ENCODE results near the gene SPON1.
"Not testable (repeated sequence)": the region's sequence is repeated elsewhere in the genome, so short reads cannot be mapped to it uniquely, and the experiment has no call there.

SPON1 gene

GRCh38 chr11:13928566-13929251 lies 33.8 kb upstream of the SPON1 start:
- Histone ChIP-seq H3K27ac (ENCODE audit: low read depth, low read length) (no peak overlapping the region), H3K4me1 (ENCODE audit: insufficient read depth, low read length) (no peaks in the 10 kb centered on the region), H3K9me3 (ENCODE audit: low read length) (no peaks in the 10 kb centered on the region), H3K27me3 (ENCODE audit: control insufficient read depth in 1 of 2, insufficient read depth in 2 of 2, low read length in 2 of 2) (no peaks in the 10 kb centered on the region), H3K4me3 (ENCODE audit: low read depth in 1 of 2, low read length in 2 of 2) (no peak overlapping the region), H3K36me3 (ENCODE audit: insufficient read depth, low read length) (no peaks in the 10 kb centered on the region), H3K9ac (ENCODE audit: low read length) (no peak overlapping the region)

DNA sequence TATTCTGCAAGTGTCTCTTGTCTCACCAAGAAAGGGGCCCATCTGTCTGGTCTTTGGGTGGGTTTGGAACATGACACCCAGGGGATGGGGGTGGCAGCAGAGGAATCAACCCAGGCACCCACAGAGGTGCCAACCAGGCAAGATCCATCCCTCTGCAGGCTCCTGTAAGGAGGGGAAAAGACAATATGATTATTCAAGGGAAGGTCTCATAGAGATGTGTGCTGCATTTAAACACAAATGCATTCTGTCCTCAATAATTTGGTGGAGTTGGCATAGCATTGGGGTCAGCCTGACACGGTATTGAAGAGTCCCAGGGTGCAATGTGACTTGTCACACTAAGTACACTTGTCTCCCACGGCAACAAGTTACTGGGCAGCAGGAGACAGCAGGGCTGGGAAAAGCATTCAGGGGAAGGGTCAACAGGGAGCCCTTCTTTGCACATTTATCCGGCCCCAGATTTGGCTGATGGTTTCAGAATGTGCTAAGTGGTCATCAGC lies 33.1 kb upstream of the SPON1 start:
- no peaks in the 10 kb centered on the region for H3K36me3 ChIP-seq (ENCODE audit: insufficient read depth, low read length)
- H3K4me3 ChIP-seq (ENCODE audit: low read depth in 1 of 2, low read length in 2 of 2), result no peak overlapping the region
- no peaks in the 10 kb centered on the region for H3K9me3 ChIP-seq (ENCODE audit: low read length)
- no peaks in the 10 kb centered on the region for H3K4me1 ChIP-seq (ENCODE audit: insufficient read depth, low read length)
- H3K9ac ChIP-seq (ENCODE audit: low read length), result no peak overlapping the region
- no peaks in the 10 kb centered on the region for H3K27me3 ChIP-seq (ENCODE audit: control insufficient read depth in 1 of 2, insufficient read depth in 2 of 2, low read length in 2 of 2)
- no peak overlapping the region for H3K27ac ChIP-seq (ENCODE audit: low read depth, low read length)

DNA sequence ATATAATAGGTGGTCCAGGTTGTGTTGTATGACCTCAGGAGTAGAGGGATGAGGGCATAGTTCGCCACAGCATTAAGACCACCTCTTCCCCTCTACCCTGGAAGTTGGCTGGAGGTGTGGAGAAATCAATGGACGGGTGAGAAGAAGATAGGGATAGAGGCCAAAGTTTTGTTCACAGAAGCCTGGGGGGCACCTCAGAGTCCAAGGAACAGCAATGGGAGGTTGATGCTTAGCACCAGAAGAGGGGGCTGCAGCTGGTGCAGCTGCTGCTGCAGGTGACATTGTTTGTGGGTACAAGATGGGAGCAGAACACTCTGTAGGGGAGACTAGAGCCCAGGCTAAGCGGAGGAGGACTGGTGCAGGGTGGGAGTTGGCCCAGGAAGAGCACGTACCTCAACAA lies 31.2 kb upstream of the SPON1 start:
- no peaks in the 10 kb centered on the region for H3K9me3 ChIP-seq (ENCODE audit: low read length)
- no peak overlapping the region for H3K27ac ChIP-seq (ENCODE audit: low read depth, low read length)
- no peaks in the 10 kb centered on the region for H3K4me1 ChIP-seq (ENCODE audit: insufficient read depth, low read length)
- no peak overlapping the region for H3K9ac ChIP-seq (ENCODE audit: low read length)
- H3K27me3 ChIP-seq (ENCODE audit: control insufficient read depth in 1 of 2, insufficient read depth in 2 of 2, low read length in 2 of 2), result no peaks in the 10 kb centered on the region
- no peak overlapping the region for H3K4me3 ChIP-seq (ENCODE audit: low read depth in 1 of 2, low read length in 2 of 2)
- H3K36me3 ChIP-seq (ENCODE audit: insufficient read depth, low read length), result no peaks in the 10 kb centered on the region

- not testable (repeated sequence) for H3K9ac ChIP-seq (ENCODE audit: low read length); H3K27ac ChIP-seq (ENCODE audit: low read depth, low read length); H3K9me3 ChIP-seq (ENCODE audit: low read length); H3K27me3 ChIP-seq (ENCODE audit: control insufficient read depth in 1 of 2, insufficient read depth in 2 of 2, low read length in 2 of 2); H3K36me3 ChIP-seq (ENCODE audit: insufficient read depth, low read length); H3K4me1 ChIP-seq (ENCODE audit: insufficient read depth, low read length); H3K4me3 ChIP-seq (ENCODE audit: low read depth in 1 of 2, low read length in 2 of 2)
Measured at GRCh38 chr11:13937154-13937553, 25.4 kb upstream of the SPON1 start.

DNA sequence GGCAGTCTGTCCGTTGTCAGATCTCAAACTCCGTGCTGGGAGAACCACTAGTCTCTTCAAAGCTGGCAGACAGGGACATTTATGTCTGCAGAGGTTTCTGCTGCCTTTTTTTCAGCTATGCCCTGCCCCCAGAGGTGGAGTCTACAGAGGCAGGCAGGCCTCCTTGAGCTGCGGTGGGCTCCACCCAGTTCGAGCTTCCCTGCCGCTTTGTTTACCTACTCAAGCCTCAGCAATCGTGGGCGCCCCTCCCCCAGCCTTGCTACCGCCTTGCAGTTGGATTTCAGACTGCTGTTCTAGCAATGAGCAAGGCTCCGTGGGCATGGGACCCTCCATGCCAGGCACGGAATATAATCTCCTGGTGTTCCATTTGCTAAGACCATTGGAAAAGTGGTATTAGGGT lies 23.7 kb upstream of the SPON1 start:
- H3K27me3 ChIP-seq (ENCODE audit: control insufficient read depth in 1 of 2, insufficient read depth in 2 of 2, low read length in 2 of 2); H3K4me1 ChIP-seq (ENCODE audit: insufficient read depth, low read length); H3K27ac ChIP-seq (ENCODE audit: low read depth, low read length); H3K36me3 ChIP-seq (ENCODE audit: insufficient read depth, low read length); H3K4me3 ChIP-seq (ENCODE audit: low read depth in 1 of 2, low read length in 2 of 2); H3K9ac ChIP-seq (ENCODE audit: low read length); H3K9me3 ChIP-seq (ENCODE audit: low read length): not testable (repeated sequence)

DNA sequence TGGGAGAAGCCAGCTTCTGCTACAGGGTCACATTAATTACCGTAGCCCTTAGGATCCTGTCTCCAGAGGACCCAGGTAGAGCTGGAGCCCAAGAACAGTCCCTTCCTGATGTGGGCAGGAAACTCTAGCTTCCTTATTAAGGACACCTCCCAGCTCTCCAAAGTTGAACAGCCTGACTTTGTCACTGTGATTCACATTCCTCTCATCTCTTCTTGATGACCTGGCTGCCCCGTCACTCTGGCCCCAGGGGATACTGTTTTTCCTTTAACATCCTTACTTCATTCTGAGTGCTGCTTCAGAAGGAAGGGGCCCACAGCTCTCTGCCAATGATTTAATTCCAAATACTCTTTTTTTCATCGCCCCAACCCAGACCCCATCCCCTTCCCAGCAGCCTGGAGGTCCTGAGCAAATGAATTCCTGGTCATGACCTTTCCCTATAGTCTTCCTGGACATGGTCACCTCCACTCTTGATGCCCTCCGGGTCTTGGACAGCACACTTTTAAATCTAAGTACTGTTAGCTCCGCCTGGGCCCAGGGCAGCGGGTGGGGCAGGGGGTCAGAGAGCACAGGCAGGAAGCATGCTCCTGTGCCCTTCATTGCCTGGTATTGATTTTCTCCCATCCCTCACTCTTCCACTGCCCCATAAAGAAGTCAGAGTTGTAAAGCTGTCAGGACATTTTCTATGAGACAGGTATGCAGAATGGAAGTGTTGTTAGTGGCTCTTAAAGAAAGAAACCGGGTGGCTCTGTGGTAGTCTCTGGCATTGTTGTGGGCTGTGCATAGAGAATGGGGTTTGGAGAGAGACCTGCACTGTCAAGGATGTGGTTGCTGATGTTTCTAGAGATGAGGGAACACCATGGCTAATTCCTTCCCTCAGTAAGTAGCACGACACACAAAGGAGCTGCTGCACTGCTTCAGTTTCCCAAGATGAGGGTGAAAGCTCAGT lies 22.3 kb upstream of the SPON1 start:
- Histone ChIP-seq H3K9me3 (ENCODE audit: low read length) (no peaks in the 10 kb centered on the region), H3K9ac (ENCODE audit: low read length) (no peak overlapping the region), H3K4me3 (ENCODE audit: low read depth in 1 of 2, low read length in 2 of 2) (no peak overlapping the region), H3K27ac (ENCODE audit: low read depth, low read length) (no peak overlapping the region), H3K27me3 (ENCODE audit: control insufficient read depth in 1 of 2, insufficient read depth in 2 of 2, low read length in 2 of 2) (no peaks in the 10 kb centered on the region), H3K4me1 (ENCODE audit: insufficient read depth, low read length) (peaks cover 6% of the 10 kb centered on the region), H3K36me3 (ENCODE audit: insufficient read depth, low read length) (no peaks in the 10 kb centered on the region)

DNA sequence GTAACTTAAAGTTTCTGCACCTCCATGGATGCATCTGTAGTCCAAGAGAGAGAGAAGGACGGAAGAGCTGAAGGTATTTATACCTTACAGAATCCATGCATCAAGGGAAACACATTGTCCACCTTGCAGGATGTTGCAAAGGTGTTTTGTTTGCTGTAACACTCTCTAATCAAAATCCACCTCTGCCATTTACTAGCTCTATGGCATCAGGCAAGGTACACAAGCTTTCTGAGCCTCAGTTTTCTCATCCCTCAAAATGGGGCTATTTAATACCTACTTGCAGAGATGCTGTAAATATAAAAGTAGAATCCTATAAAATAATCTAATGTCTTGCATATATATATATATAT lies 21.6 kb upstream of the SPON1 start:
- Histone ChIP-seq H3K27ac (ENCODE audit: low read depth, low read length) (no peak overlapping the region), H3K27me3 (ENCODE audit: control insufficient read depth in 1 of 2, insufficient read depth in 2 of 2, low read length in 2 of 2) (no peaks in the 10 kb centered on the region), H3K4me1 (ENCODE audit: insufficient read depth, low read length) (peaks cover 10% of the 10 kb centered on the region), H3K9ac (ENCODE audit: low read length) (no peak overlapping the region), H3K4me3 (ENCODE audit: low read depth in 1 of 2, low read length in 2 of 2) (no peak overlapping the region), H3K36me3 (ENCODE audit: insufficient read depth, low read length) (no peaks in the 10 kb centered on the region), H3K9me3 (ENCODE audit: low read length) (no peaks in the 10 kb centered on the region)

DNA sequence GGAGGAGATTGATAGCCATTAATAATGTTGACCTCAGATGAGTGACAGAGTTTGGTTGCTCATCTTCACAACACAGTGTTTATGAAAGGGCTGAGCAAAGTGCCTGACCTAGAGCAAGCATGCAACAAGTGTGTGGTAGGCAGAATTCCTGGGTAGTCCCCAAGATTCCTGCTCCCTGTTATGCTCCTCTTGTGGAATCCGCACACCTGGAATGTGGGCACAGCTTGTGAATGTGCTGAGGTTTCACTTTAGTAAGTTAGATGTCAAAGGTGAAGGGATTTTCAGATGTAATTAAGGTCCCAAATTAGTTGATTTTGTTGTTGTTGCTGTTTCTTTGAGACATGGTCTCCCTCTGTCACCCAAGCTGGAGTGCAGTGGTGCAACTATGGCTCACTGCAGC lies 20.7 kb upstream of the SPON1 start:
- Histone ChIP-seq H3K9me3 (ENCODE audit: low read length) (no peaks in the 10 kb centered on the region), H3K27me3 (ENCODE audit: control insufficient read depth in 1 of 2, insufficient read depth in 2 of 2, low read length in 2 of 2) (no peaks in the 10 kb centered on the region), H3K4me1 (ENCODE audit: insufficient read depth, low read length) (peaks cover 10% of the 10 kb centered on the region), H3K27ac (ENCODE audit: low read depth, low read length) (no peak overlapping the region), H3K9ac (ENCODE audit: low read length) (no peak overlapping the region), H3K4me3 (ENCODE audit: low read depth in 1 of 2, low read length in 2 of 2) (no peak overlapping the region), H3K36me3 (ENCODE audit: insufficient read depth, low read length) (no peaks in the 10 kb centered on the region)

GRCh38 chr11:13942378-13942777 lies 20.1 kb upstream of the SPON1 start:
- no peak overlapping the region for H3K9ac ChIP-seq (ENCODE audit: low read length)
- H3K36me3 ChIP-seq (ENCODE audit: insufficient read depth, low read length), result no peaks in the 10 kb centered on the region
- no peak overlapping the region for H3K27ac ChIP-seq (ENCODE audit: low read depth, low read length)
- H3K4me1 ChIP-seq (ENCODE audit: insufficient read depth, low read length), result peaks cover 10% of the 10 kb centered on the region
- H3K27me3 ChIP-seq (ENCODE audit: control insufficient read depth in 1 of 2, insufficient read depth in 2 of 2, low read length in 2 of 2), result no peaks in the 10 kb centered on the region
- H3K4me3 ChIP-seq (ENCODE audit: low read depth in 1 of 2, low read length in 2 of 2), result no peak overlapping the region
- H3K9me3 ChIP-seq (ENCODE audit: low read length), result no peaks in the 10 kb centered on the region

GRCh38 chr11:13942971-13943381 lies 19.5 kb upstream of the SPON1 start:
- no peaks in the 10 kb centered on the region for H3K27me3 ChIP-seq (ENCODE audit: control insufficient read depth in 1 of 2, insufficient read depth in 2 of 2, low read length in 2 of 2)
- H3K36me3 ChIP-seq (ENCODE audit: insufficient read depth, low read length), result no peaks in the 10 kb centered on the region
- no peak overlapping the region for H3K4me3 ChIP-seq (ENCODE audit: low read depth in 1 of 2, low read length in 2 of 2)
- H3K9ac ChIP-seq (ENCODE audit: low read length), result no peak overlapping the region
- peaks cover 10% of the 10 kb centered on the region for H3K4me1 ChIP-seq (ENCODE audit: insufficient read depth, low read length)
- no peaks in the 10 kb centered on the region for H3K9me3 ChIP-seq (ENCODE audit: low read length)
- H3K27ac ChIP-seq (ENCODE audit: low read depth, low read length), result no peak overlapping the region

DNA sequence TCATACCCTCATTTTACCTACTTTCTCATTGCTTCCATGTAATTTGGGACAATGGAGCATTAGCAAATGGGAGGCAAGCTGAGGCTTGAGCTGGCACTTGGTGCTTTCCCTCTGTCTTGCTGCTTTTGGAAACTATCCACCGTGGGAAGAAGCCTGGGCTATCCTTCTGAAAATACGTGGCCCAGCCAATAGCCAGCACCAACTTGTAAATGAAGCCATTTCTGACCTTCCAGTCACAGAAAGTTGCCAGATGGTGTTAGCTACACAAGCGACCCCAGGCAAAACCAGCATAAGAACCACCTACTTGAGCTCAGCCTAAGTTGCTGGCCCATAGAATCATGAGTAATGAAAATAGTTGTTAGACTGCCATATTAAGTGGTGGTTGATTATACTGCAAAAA lies 18.5 kb upstream of the SPON1 start:
- H3K36me3 ChIP-seq (ENCODE audit: insufficient read depth, low read length), result no peaks in the 10 kb centered on the region

More for the DNA sequence above, 18.5 kb upstream of the SPON1 start:
- Histone ChIP-seq H3K27ac (ENCODE audit: low read depth, low read length) (no peak overlapping the region), H3K9me3 (ENCODE audit: low read length) (no peaks in the 10 kb centered on the region), H3K4me1 (ENCODE audit: insufficient read depth, low read length) (peaks cover 10% of the 10 kb centered on the region), H3K9ac (ENCODE audit: low read length) (no peak overlapping the region), H3K27me3 (ENCODE audit: control insufficient read depth in 1 of 2, insufficient read depth in 2 of 2, low read length in 2 of 2) (no peaks in the 10 kb centered on the region), H3K4me3 (ENCODE audit: low read depth in 1 of 2, low read length in 2 of 2) (no peak overlapping the region)

All from muscle layer of colon (tissue), 2 donors.